Measurements from ENCODE around the gene ZYG11B. TPM values are rescaled to one million over a fixed set of nuclear protein-coding genes. Genes with fewer than 3 reads are reported as not detected.
"Not testable (repeated sequence)": the region's sequence is repeated elsewhere in the genome, so short reads cannot be mapped to it uniquely, and the experiment has no call there.

ZYG11B gene
- total and polyA plus RNA-seq, 4 donors, result 7.6 to 32.3 (median 18.3) TPM

- WGBS, 2 donors, result 1% methylated on average over 5 to 6 of the region's 6 CpGs
- Histone ChIP-seq H3K4me3 (ENCODE audit: low read length in 2 of 2) (peak overlapping the region; percentile 91 to 96), H3K9me3 (ENCODE audit: control insufficient read depth, low read length) (no peaks in the 10 kb centered on the region), H3K27me3 (ENCODE audit: control insufficient read depth in 1 of 2, insufficient read depth in 2 of 2, low read length in 1 of 2) (no peaks in the 10 kb centered on the region), H3K4me1 (ENCODE audit: control insufficient read depth in 1 of 2, insufficient read depth in 2 of 2, low read length in 2 of 2) (peaks cover 1 to 4% of the 10 kb centered on the region in 2 donors), H3K27ac (ENCODE audit: low read depth in 1 of 2, low read length in 2 of 2) (no peak overlapping the region), H3K36me3 (ENCODE audit: control insufficient read depth in 1 of 2, insufficient read depth in 2 of 2, low read length in 1 of 2) (no peaks in the 10 kb centered on the region)
- DNase-seq, result no peak
- intact Hi-C loops (cut with DNase I), result loop anchor here in 1 of 2 donors (10.0 kb wide), 1 partner anchor 459 kb away; no protein-coding TSS in a partner anchor
- ATAC-seq (ENCODE audit: low FRiP score), result peak; percentile 8
These were observed 369 bp upstream of the ZYG11B start for GRCh38 chr1:52725903-52726264.

DNA sequence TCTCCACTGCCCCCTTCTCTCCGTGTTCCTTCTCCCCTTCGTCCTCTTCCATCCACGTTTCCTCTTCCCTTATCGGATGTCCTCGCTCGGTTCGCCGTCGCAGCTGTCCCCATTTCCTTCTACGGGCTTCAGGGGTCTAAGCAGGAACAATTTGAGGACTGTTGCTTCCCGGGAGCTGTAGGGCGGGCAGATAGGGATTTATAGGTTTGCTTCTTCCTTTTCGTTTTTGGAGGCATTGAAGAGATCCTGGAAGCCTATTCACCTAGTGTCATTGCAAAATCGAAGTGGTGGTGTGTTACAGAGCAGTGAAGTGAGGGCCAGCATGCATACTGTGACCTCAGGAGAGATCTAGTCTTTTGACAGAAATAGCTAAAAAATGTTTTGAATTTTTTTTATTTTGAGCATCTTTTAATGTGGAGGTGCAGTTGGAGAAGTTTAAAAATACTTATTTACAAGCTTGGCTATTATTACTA lies 897 bp downstream of the ZYG11B start:
- no peak for DNase-seq
- H3K27me3 ChIP-seq (ENCODE audit: control insufficient read depth in 1 of 2, insufficient read depth in 2 of 2, low read length in 1 of 2), result no peaks in the 10 kb centered on the region
- peaks cover 1 to 4% of the 10 kb centered on the region in 2 donors for H3K4me1 ChIP-seq (ENCODE audit: control insufficient read depth in 1 of 2, insufficient read depth in 2 of 2, low read length in 2 of 2)
- ATAC-seq (ENCODE audit: low FRiP score), result peak; percentile 36
- H3K9me3 ChIP-seq (ENCODE audit: control insufficient read depth, low read length), result no peaks in the 10 kb centered on the region
- H3K27ac ChIP-seq (ENCODE audit: low read depth in 1 of 2, low read length in 2 of 2), result no peak overlapping the region
- intact Hi-C loops (cut with DNase I), result loop anchor here in 1 of 2 donors (10.0 kb wide), 1 partner anchor 458 kb away; no protein-coding TSS in a partner anchor
- no peaks in the 10 kb centered on the region for H3K36me3 ChIP-seq (ENCODE audit: control insufficient read depth in 1 of 2, insufficient read depth in 2 of 2, low read length in 1 of 2)
- peak overlapping the region; percentile 70 to 91 for H3K4me3 ChIP-seq (ENCODE audit: low read length in 2 of 2)
- WGBS, 2 donors, result 0% methylated on average over 14 of the region's 14 CpGs

GRCh38 chr1:52727956-52728656 lies 1.9 kb downstream of the ZYG11B start:
- Histone ChIP-seq H3K9me3 (ENCODE audit: control insufficient read depth, low read length) (no peaks in the 10 kb centered on the region), H3K4me3 (ENCODE audit: low read length in 2 of 2) (no peak overlapping the region), H3K27me3 (ENCODE audit: control insufficient read depth in 1 of 2, insufficient read depth in 2 of 2, low read length in 1 of 2) (no peaks in the 10 kb centered on the region), H3K4me1 (ENCODE audit: control insufficient read depth in 1 of 2, insufficient read depth in 2 of 2, low read length in 2 of 2) (peaks cover 1 to 4% of the 10 kb centered on the region in 2 donors), H3K27ac (ENCODE audit: low read depth in 1 of 2, low read length in 2 of 2) (no peak overlapping the region), H3K36me3 (ENCODE audit: control insufficient read depth in 1 of 2, insufficient read depth in 2 of 2, low read length in 1 of 2) (no peaks in the 10 kb centered on the region)
- DNase-seq (no peak), ATAC-seq (ENCODE audit: low FRiP score) (no peak)
- 77 to 80% methylated on average over 6 of the region's 6 CpGs for WGBS, 2 donors
- intact Hi-C loops (cut with DNase I), result loop anchor here in 1 of 2 donors (10.0 kb wide), 1 partner anchor 457 kb away; no protein-coding TSS in a partner anchor

- Histone ChIP-seq H3K4me1 (ENCODE audit: control insufficient read depth in 1 of 2, insufficient read depth in 2 of 2, low read length in 2 of 2) (no peaks in the 10 kb centered on the region), H3K4me3 (ENCODE audit: low read length in 2 of 2) (no peak overlapping the region), H3K9me3 (ENCODE audit: control insufficient read depth, low read length) (no peaks in the 10 kb centered on the region), H3K36me3 (ENCODE audit: control insufficient read depth in 1 of 2, insufficient read depth in 2 of 2, low read length in 1 of 2) (no peaks in the 10 kb centered on the region), H3K27me3 (ENCODE audit: control insufficient read depth in 1 of 2, insufficient read depth in 2 of 2, low read length in 1 of 2) (no peaks in the 10 kb centered on the region), H3K27ac (ENCODE audit: low read depth in 1 of 2, low read length in 2 of 2) (no peak overlapping the region)
- DNase-seq, result no peak
- intact Hi-C loops (cut with DNase I), result no loop called here
- no peak for ATAC-seq (ENCODE audit: low FRiP score)
- WGBS, 2 donors, result 94% methylated on average over 3 of the region's 3 CpGs
These were observed 7.1 kb downstream of the ZYG11B start for GRCh38 chr1:52733368-52733767.

DNA sequence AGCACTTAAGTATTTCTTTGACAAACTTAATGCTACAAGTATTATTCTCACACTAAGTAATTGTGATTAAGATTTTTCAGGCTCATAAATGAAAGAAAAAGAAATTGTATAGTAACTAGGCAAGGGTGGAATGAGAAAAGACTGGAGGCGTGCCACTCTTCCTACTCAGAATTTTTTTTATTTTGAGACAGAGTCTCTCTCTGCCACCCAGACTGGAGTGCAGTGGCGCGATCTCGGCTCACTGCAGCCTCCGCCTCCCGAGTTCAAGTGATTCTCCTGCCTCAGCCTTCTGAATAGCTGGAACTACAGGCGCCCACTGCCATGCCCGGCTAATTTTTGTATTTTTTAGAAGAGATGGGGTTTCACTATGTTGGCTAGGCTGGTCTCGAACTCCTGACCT lies 9.1 kb downstream of the ZYG11B start:
- H3K27ac ChIP-seq (ENCODE audit: low read depth in 1 of 2, low read length in 2 of 2); H3K4me3 ChIP-seq (ENCODE audit: low read length in 2 of 2); H3K4me1 ChIP-seq (ENCODE audit: control insufficient read depth in 1 of 2, insufficient read depth in 2 of 2, low read length in 2 of 2); H3K9me3 ChIP-seq (ENCODE audit: control insufficient read depth, low read length); H3K27me3 ChIP-seq (ENCODE audit: control insufficient read depth in 1 of 2, insufficient read depth in 2 of 2, low read length in 1 of 2); DNase-seq; intact Hi-C loops (cut with DNase I); ATAC-seq (ENCODE audit: low FRiP score); H3K36me3 ChIP-seq (ENCODE audit: control insufficient read depth in 1 of 2, insufficient read depth in 2 of 2, low read length in 1 of 2): not testable (repeated sequence)
- WGBS, 2 donors, result 89 to 94% methylated on average over 9 of the region's 9 CpGs

- intact Hi-C loops (cut with DNase I), result no loop called here
- Histone ChIP-seq H3K27me3 (ENCODE audit: control insufficient read depth in 1 of 2, insufficient read depth in 2 of 2, low read length in 1 of 2) (no peaks in the 10 kb centered on the region), H3K27ac (ENCODE audit: low read depth in 1 of 2, low read length in 2 of 2) (no peak overlapping the region), H3K36me3 (ENCODE audit: control insufficient read depth in 1 of 2, insufficient read depth in 2 of 2, low read length in 1 of 2) (no peaks in the 10 kb centered on the region), H3K9me3 (ENCODE audit: control insufficient read depth, low read length) (no peaks in the 10 kb centered on the region), H3K4me1 (ENCODE audit: control insufficient read depth in 1 of 2, insufficient read depth in 2 of 2, low read length in 2 of 2) (no peaks in the 10 kb centered on the region), H3K4me3 (ENCODE audit: low read length in 2 of 2) (no peak overlapping the region)
- ATAC-seq (ENCODE audit: low FRiP score), result no peak
- DNase-seq, result no peak
- 68 to 69% methylated on average over 5 of the region's 5 CpGs for WGBS, 2 donors
These were observed 11.9 kb downstream of the ZYG11B start for GRCh38 chr1:52738148-52738547.

DNA sequence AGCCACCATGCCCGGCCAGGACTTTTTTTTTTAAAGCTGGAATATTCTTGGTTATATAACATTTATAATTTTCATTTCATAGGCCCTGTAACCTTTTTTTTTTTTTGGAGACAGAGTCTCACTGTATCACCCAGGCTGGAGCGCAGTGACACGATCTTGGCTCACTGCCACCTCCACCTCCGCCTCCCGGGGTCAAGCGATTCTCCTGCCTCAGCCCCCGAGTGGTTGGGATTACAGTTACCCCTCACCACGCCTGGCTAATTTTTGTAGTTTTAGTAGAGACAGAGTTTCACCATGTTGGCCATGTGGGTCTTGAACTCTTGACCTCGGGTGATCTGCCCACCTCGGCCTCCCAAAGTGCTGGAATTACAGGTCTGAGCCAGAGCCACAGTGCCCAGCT lies 12.6 kb downstream of the ZYG11B start:
- ATAC-seq (ENCODE audit: low FRiP score), result no peak
- H3K9me3 ChIP-seq (ENCODE audit: control insufficient read depth, low read length), result no peaks in the 10 kb centered on the region
- no peaks in the 10 kb centered on the region for H3K36me3 ChIP-seq (ENCODE audit: control insufficient read depth in 1 of 2, insufficient read depth in 2 of 2, low read length in 1 of 2)
- H3K4me3 ChIP-seq (ENCODE audit: low read length in 2 of 2), result no peak overlapping the region
- no peak overlapping the region for H3K27ac ChIP-seq (ENCODE audit: low read depth in 1 of 2, low read length in 2 of 2)
- 77 to 82% methylated on average over 10 of the region's 10 CpGs for WGBS, 2 donors
- DNase-seq, result no peak
- H3K27me3 ChIP-seq (ENCODE audit: control insufficient read depth in 1 of 2, insufficient read depth in 2 of 2, low read length in 1 of 2), result no peaks in the 10 kb centered on the region
- intact Hi-C loops (cut with DNase I), result no loop called here
- no peaks in the 10 kb centered on the region for H3K4me1 ChIP-seq (ENCODE audit: control insufficient read depth in 1 of 2, insufficient read depth in 2 of 2, low read length in 2 of 2)

DNA sequence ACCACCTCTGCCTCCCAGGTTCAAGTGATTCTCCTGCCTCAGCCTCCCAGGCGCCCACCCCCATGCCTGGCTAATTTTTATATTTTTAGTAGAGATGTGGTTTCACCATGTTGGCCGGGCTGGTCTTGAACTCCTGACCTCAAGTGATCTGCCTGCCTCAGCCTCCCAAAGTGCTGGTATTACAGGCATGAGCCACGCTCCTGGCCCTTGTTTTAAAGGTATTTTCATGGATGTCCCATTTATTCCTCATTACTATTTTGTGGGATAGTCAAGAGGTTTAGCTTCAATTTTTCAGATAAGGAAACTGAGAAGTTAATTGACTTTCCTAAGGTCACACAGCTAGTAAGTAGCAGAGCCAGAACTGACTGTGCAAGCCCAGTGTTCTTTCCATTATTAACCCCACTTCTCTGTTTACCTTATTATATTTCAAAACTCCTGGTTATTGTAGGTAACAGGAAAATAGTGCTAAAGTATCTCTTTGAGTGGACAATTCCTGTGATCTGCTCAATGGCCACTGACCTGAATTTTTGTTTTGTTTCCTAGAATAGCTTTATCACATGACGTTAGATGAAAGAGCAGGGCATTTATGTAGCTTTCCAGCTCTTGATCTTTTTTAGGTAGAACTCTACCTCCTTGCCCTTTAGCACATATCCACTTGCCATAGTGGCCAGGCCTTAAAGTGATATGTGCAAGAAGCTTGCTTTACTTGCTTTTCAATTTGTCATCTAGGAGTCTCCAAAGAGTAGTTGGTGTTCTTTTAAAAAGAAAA lies 13.6 kb downstream of the ZYG11B start:
- H3K4me1 ChIP-seq (ENCODE audit: control insufficient read depth in 1 of 2, insufficient read depth in 2 of 2, low read length in 2 of 2), result no peaks in the 10 kb centered on the region
- intact Hi-C loops (cut with DNase I), result no loop called here

More for the DNA sequence above, 13.6 kb downstream of the ZYG11B start:
- H3K27me3 ChIP-seq (ENCODE audit: control insufficient read depth in 1 of 2, insufficient read depth in 2 of 2, low read length in 1 of 2), result no peaks in the 10 kb centered on the region
- 72 to 73% methylated on average over 4 of the region's 4 CpGs for WGBS, 2 donors
- ATAC-seq (ENCODE audit: low FRiP score) (no peak), DNase-seq (no peak)
- no peaks in the 10 kb centered on the region for H3K36me3 ChIP-seq (ENCODE audit: control insufficient read depth in 1 of 2, insufficient read depth in 2 of 2, low read length in 1 of 2)
- H3K9me3 ChIP-seq (ENCODE audit: control insufficient read depth, low read length), result no peaks in the 10 kb centered on the region
- no peak overlapping the region for H3K4me3 ChIP-seq (ENCODE audit: low read length in 2 of 2)
- H3K27ac ChIP-seq (ENCODE audit: low read depth in 1 of 2, low read length in 2 of 2), result no peak overlapping the region
